Activated B cell treated with CpG ODN at 0.5 μM for 24 hours (primary cell): Measurements from ENCODE around the gene OR10J4. TPM values are rescaled to one million over a fixed set of nuclear protein-coding genes. Genes with fewer than 3 reads are reported as not detected.

Experiments used
- ATAC-seq: fragments of 200-7000 bp; cut with Tn5 transposase; one replicate; pipeline ENCODE4 v1.10.0; 2021; ENCODE audit warnings: low read depth, mild to moderate bottlenecking, moderate library complexity
- CTCF ChIA-PET: fragments of 350-600 bp; sonication (Branson Sonifier 250); formaldehyde crosslinking; loops from one replicate; lab custom pipeline; 2021; ENCODE audit warnings: antibody characterized with exemption; lab: Charles Lee
- POLR2A ChIA-PET: fragments of 350-600 bp; sonication (Branson Sonifier 250); formaldehyde crosslinking; loops from one replicate; lab custom pipeline; 2021; ENCODE audit warnings: antibody characterized with exemption; lab: Charles Lee
- DNase-seq: peaks from one replicate; pipeline ENCODE4 v3.0.0; 2022
- H3K27ac Mint-ChIP-seq: one replicate; pipeline ENCODE4 v1.8.0; 2020; ENCODE audit warnings: mixed read lengths
- H3K27me3 Mint-ChIP-seq: one replicate; pipeline ENCODE4 v1.8.0; 2021; ENCODE audit warnings: mixed read lengths
- H3K36me3 Mint-ChIP-seq: one replicate; pipeline ENCODE4 v1.8.0; 2021; ENCODE audit warnings: low read depth, mixed read lengths
- H3K4me1 Mint-ChIP-seq: one replicate; pipeline ENCODE4 v1.8.0; 2021; ENCODE audit warnings: mixed read lengths
- H3K4me3 Mint-ChIP-seq: one replicate; pipeline ENCODE4 v1.8.0; 2020; ENCODE audit warnings: mild to moderate bottlenecking, mixed read lengths
- H3K9me3 Mint-ChIP-seq: one replicate; pipeline ENCODE4 v1.8.0; 2020; ENCODE audit warnings: mixed read lengths
- intact Hi-C: fragments of 100-400 bp; cut with micrococcal nuclease; formaldehyde crosslinking; loops from one replicate; pipeline ENCODE4 v1.15.1; 2024
- total RNA-seq: library from RNA; stranded (reverse); gene quantifications from 2 replicates; pipeline ENCODE4 v1.2.3, GENCODE V29; 2022
- TF ChIP-seq, protein P1 (sequence below): fragments of 200-600 bp; IDR thresholded peaks from one replicate; pipeline ENCODE4 v1.8.0; 2022; ENCODE audit warnings: antibody characterized with exemption, mild to moderate bottlenecking

Gene OR10J4
- total RNA-seq = not detected in 2 replicates

GRCh38 chr1:159431904-159432303, at the start of gene OR10J4:
OR10J4 (plus strand) TSS chr1:159432204.
- POLR2A ChIA-PET = no interaction called here
- ATAC-seq (no peak), DNase-seq (no peak)
- Mint-ChIP-seq H3K27me3 (peaks cover 12% of the 10 kb centered on the region), H3K4me3 (no peak within 1 kb of the TSS), H3K36me3 (no peaks in the 10 kb centered on the region), H3K9me3 (no peaks in the 10 kb centered on the region), H3K4me1 (peaks cover 4% of the 10 kb centered on the region), H3K27ac (no peak within 1 kb of the TSS)
- TF ChIP-seq, protein P1, sequence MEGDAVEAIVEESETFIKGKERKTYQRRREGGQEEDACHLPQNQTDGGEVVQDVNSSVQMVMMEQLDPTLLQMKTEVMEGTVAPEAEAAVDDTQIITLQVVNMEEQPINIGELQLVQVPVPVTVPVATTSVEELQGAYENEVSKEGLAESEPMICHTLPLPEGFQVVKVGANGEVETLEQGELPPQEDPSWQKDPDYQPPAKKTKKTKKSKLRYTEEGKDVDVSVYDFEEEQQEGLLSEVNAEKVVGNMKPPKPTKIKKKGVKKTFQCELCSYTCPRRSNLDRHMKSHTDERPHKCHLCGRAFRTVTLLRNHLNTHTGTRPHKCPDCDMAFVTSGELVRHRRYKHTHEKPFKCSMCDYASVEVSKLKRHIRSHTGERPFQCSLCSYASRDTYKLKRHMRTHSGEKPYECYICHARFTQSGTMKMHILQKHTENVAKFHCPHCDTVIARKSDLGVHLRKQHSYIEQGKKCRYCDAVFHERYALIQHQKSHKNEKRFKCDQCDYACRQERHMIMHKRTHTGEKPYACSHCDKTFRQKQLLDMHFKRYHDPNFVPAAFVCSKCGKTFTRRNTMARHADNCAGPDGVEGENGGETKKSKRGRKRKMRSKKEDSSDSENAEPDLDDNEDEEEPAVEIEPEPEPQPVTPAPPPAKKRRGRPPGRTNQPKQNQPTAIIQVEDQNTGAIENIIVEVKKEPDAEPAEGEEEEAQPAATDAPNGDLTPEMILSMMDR = no peak
- intact Hi-C loops = no loop called here
- CTCF ChIA-PET = no interaction called here

DNA sequence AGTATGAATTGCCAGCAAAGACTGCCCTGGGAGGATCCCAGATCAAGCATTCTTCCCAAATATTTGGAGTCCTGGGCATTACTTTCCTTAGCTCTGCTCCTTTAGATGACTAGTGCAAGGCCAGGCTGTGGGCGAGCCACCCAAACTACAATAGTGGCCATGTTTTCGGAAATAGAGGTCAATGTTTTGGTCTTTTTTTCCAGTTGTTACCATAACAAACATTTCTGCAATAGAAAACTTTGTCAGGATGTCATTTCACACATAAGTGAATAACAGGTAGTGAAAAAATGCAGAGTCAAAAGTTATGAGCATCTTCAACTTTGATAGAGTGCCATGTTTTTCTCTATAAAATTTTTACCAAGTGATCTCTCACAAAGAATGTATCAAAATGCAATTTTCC, 25.2 kb upstream of the OR10J4 start:
- ChIA-PET CTCF (no interaction called here), POLR2A (no interaction called here)
- H3K4me3 Mint-ChIP-seq = no peak overlapping the region
- H3K27ac Mint-ChIP-seq = no peak overlapping the region
- TF ChIP-seq, protein P1 = no peak
- H3K27me3 Mint-ChIP-seq = no peaks in the 10 kb centered on the region
- no peaks in the 10 kb centered on the region for H3K36me3 Mint-ChIP-seq
- DNase-seq = no peak
- H3K9me3 Mint-ChIP-seq = no peaks in the 10 kb centered on the region
- ATAC-seq = no peak
- H3K4me1 Mint-ChIP-seq = no peaks in the 10 kb centered on the region
- intact Hi-C loops = no loop called here

- Mint-ChIP-seq H3K27ac (no peak overlapping the region), H3K4me3 (no peak overlapping the region), H3K27me3 (no peaks in the 10 kb centered on the region), H3K9me3 (peaks cover under 1% of the 10 kb centered on the region), H3K36me3 (no peaks in the 10 kb centered on the region), H3K4me1 (no peaks in the 10 kb centered on the region)
- ChIA-PET POLR2A (no interaction called here), CTCF (no interaction called here)
- TF ChIP-seq, protein P1 = no peak
- ATAC-seq = no peak
- DNase-seq = no peak
- intact Hi-C loops = no loop called here
These were observed 23.1 kb upstream of the OR10J4 start for GRCh38 chr1:159408862-159409400.

GRCh38 chr1:159421821-159422220, 10.2 kb upstream of the OR10J4 start:
- ATAC-seq (no peak), DNase-seq (no peak)
- peaks cover 4% of the 10 kb centered on the region for H3K27me3 Mint-ChIP-seq
- H3K27ac Mint-ChIP-seq = no peak overlapping the region
- H3K36me3 Mint-ChIP-seq = no peaks in the 10 kb centered on the region
- peaks cover 24% of the 10 kb centered on the region for H3K9me3 Mint-ChIP-seq
- no peak overlapping the region for H3K4me3 Mint-ChIP-seq
- TF ChIP-seq, protein P1 = no peak
- ChIA-PET POLR2A (no interaction called here), CTCF (no interaction called here)
- intact Hi-C loops = no loop called here
- H3K4me1 Mint-ChIP-seq = no peaks in the 10 kb centered on the region

GRCh38 chr1:159428536-159428935, 3.5 kb upstream of the OR10J4 start:
- Mint-ChIP-seq H3K27me3 (peaks cover 7% of the 10 kb centered on the region), H3K27ac (no peak overlapping the region), H3K9me3 (no peaks in the 10 kb centered on the region), H3K4me1 (no peaks in the 10 kb centered on the region), H3K4me3 (no peak overlapping the region), H3K36me3 (no peaks in the 10 kb centered on the region)
- POLR2A ChIA-PET = no interaction called here
- CTCF ChIA-PET = no interaction called here
- TF ChIP-seq, protein P1 = no peak
- ATAC-seq (no peak), DNase-seq (no peak)
- intact Hi-C loops = no loop called here
